Activated CD4-positive, alpha-beta T cell treated with anti-CD3 and anti-CD28 coated beads, Interleukin-2, amount 10 ng/mL, durations not matched to agents 24 days and 14 days (primary cell): ENCODE measurements around the gene UNC50. TPM values are rescaled to one million over a fixed set of nuclear protein-coding genes. Genes with fewer than 3 reads are reported as not detected.
A peak's percentile ranks its signal among the peaks of the same experiment; 100 is the strongest.
"Not testable (repeated sequence)": the region's sequence is repeated elsewhere in the genome, so short reads cannot be mapped to it uniquely, and the experiment has no call there.

Source experiments
- DNase-seq: peaks from one replicate; pipeline ENCODE4 v3.0.0; 2022
- H3K27ac Mint-ChIP-seq: one replicate; pipeline ENCODE4 v1.8.0; 2022; ENCODE audit warnings: mild to moderate bottlenecking, mixed read lengths
- H3K27me3 Mint-ChIP-seq: one replicate; pipeline ENCODE4 v1.8.0; 2022; ENCODE audit warnings: mixed read lengths
- H3K36me3 Mint-ChIP-seq: one replicate; pipeline ENCODE4 v1.8.0; 2022; ENCODE audit warnings: low read depth, mild to moderate bottlenecking, mixed read lengths
- H3K4me1 Mint-ChIP-seq: one replicate; pipeline ENCODE4 v1.8.0; 2021; ENCODE audit warnings: mixed read lengths
- H3K4me3 Mint-ChIP-seq: one replicate; pipeline ENCODE4 v1.8.0; 2022; ENCODE audit warnings: mild to moderate bottlenecking, moderate library complexity, mixed read lengths
- H3K9me3 Mint-ChIP-seq: one replicate; pipeline ENCODE4 v1.8.0; 2021; ENCODE audit warnings: mixed read lengths
- intact Hi-C: fragments of 100-400 bp; cut with micrococcal nuclease; formaldehyde crosslinking; loops from one replicate; pipeline ENCODE4 v1.15.1; 2023
- total RNA-seq: library from RNA; stranded (reverse); gene quantifications from 2 replicates; pipeline ENCODE4 v1.2.3, GENCODE V29; 2022

The UNC50 gene
- total RNA-seq, 1 donor from 2014 or later = 39.0 TPM

GRCh38 chr2:98649135-98649991 lies 41.0 kb downstream of the UNC50 start:
- no peak overlapping the region for H3K4me3 Mint-ChIP-seq

GRCh38 chr2:98649992-98650375 lies 41.6 kb downstream of the UNC50 start:
- DNase-seq = no peak
- H3K4me3 Mint-ChIP-seq = no peak overlapping the region
- peak overlapping the region; percentile 45 for H3K27ac Mint-ChIP-seq
- H3K36me3 Mint-ChIP-seq = peaks cover 59% of the 10 kb centered on the region
- intact Hi-C loops = loop anchor here (1.0 to 2.0 kb wide), 4 partner anchors 13 to 416 kb away; no protein-coding TSS in a partner anchor
- H3K4me1 Mint-ChIP-seq = peaks cover 52% of the 10 kb centered on the region
- no peaks in the 10 kb centered on the region for H3K27me3 Mint-ChIP-seq
- peaks cover 6% of the 10 kb centered on the region for H3K9me3 Mint-ChIP-seq

More at GRCh38 chr2:98649135-98649991, 41.0 kb downstream of the UNC50 start:
- Mint-ChIP-seq H3K4me1 (peaks cover 47% of the 10 kb centered on the region), H3K9me3 (peaks cover 6% of the 10 kb centered on the region), H3K36me3 (peaks cover 58% of the 10 kb centered on the region), H3K27me3 (no peaks in the 10 kb centered on the region), H3K27ac (peak overlapping the region; percentile 48)
- DNase-seq = peak; percentile 94
- intact Hi-C loops = loop anchor here (1.0 to 2.0 kb wide), 4 partner anchors 12 to 417 kb away; no protein-coding TSS in a partner anchor

GRCh38 chr2:98650998-98651397 lies 42.6 kb downstream of the UNC50 start:
- Mint-ChIP-seq H3K36me3 (peaks cover 58% of the 10 kb centered on the region), H3K4me3 (no peak overlapping the region), H3K27me3 (no peaks in the 10 kb centered on the region), H3K9me3 (peaks cover 6% of the 10 kb centered on the region), H3K4me1 (peaks cover 60% of the 10 kb centered on the region), H3K27ac (no peak overlapping the region)
- no peak for DNase-seq
- intact Hi-C loops = no loop called here

- DNase-seq = peak; percentile 72
- peaks cover 5% of the 10 kb centered on the region for H3K9me3 Mint-ChIP-seq
- H3K4me1 Mint-ChIP-seq = peaks cover 71% of the 10 kb centered on the region
- no peaks in the 10 kb centered on the region for H3K27me3 Mint-ChIP-seq
- intact Hi-C loops = no loop called here
- H3K4me3 Mint-ChIP-seq = peak overlapping the region; percentile 36
- peak overlapping the region; percentile 43 for H3K27ac Mint-ChIP-seq
- H3K36me3 Mint-ChIP-seq = peaks cover 46% of the 10 kb centered on the region
These were observed 46.5 kb downstream of the UNC50 start for GRCh38 chr2:98654699-98655495.

- intact Hi-C loops = no loop called here
- Mint-ChIP-seq H3K36me3 (peaks cover 43% of the 10 kb centered on the region), H3K27ac (peak overlapping the region; percentile 83), H3K4me1 (peaks cover 70% of the 10 kb centered on the region), H3K27me3 (no peaks in the 10 kb centered on the region), H3K9me3 (peaks cover 4% of the 10 kb centered on the region), H3K4me3 (peak overlapping the region; percentile 61)
- DNase-seq = peak; percentile 79
These were observed 48.4 kb downstream of the UNC50 start for GRCh38 chr2:98656800-98657199.

- intact Hi-C loops = loop anchor here (1.0 to 2.0 kb wide), 2 partner anchors 70 to 678 kb away; partner anchors contain the start of genes EIF5B and TXNDC9
- peak; percentile 77 for DNase-seq
- Mint-ChIP-seq H3K4me3 (peak overlapping the region; percentile 82), H3K36me3 (peaks cover 32% of the 10 kb centered on the region), H3K9me3 (peaks cover 4% of the 10 kb centered on the region), H3K4me1 (peaks cover 65% of the 10 kb centered on the region), H3K27ac (peak overlapping the region; percentile 95), H3K27me3 (no peaks in the 10 kb centered on the region)
These were observed 50.6 kb downstream of the UNC50 start for GRCh38 chr2:98658816-98659490.

GRCh38 chr2:98659491-98659840 lies 51.1 kb downstream of the UNC50 start:
- peak overlapping the region; percentile 95 for H3K27ac Mint-ChIP-seq
- not testable (repeated sequence) for H3K27me3 Mint-ChIP-seq, DNase-seq, H3K9me3 Mint-ChIP-seq
- intact Hi-C loops = loop anchor here (1.0 to 2.0 kb wide), 2 partner anchors 70 to 677 kb away; partner anchors contain the start of genes EIF5B and TXNDC9
- peaks cover 64% of the 10 kb centered on the region for H3K4me1 Mint-ChIP-seq
- H3K36me3 Mint-ChIP-seq = peaks cover 29% of the 10 kb centered on the region
- H3K4me3 Mint-ChIP-seq = peak overlapping the region; percentile 82

- H3K4me1 Mint-ChIP-seq = peaks cover 60% of the 10 kb centered on the region
- peaks cover 56% of the 10 kb centered on the region for H3K36me3 Mint-ChIP-seq
- H3K4me3 Mint-ChIP-seq = peak overlapping the region; percentile 97
- intact Hi-C loops = loop anchor here (1.0 to 10.0 kb wide), 4 partner anchors 29 to 491 kb away; partner anchors contain the start of genes LIPT1 and TSGA10
- no peaks in the 10 kb centered on the region for H3K27me3 Mint-ChIP-seq
- peaks cover 21% of the 10 kb centered on the region for H3K9me3 Mint-ChIP-seq
- H3K27ac Mint-ChIP-seq = peak overlapping the region; percentile 100
- peak; percentile 80 for DNase-seq
These were observed 55.2 kb downstream of the UNC50 start for GRCh38 chr2:98663511-98664090.

- intact Hi-C loops = loop anchor here (10.0 kb wide), 1 partner anchor 490 kb away; the partner anchor contains the start of genes LIPT1 and TSGA10
- Mint-ChIP-seq H3K36me3 (peaks cover 62% of the 10 kb centered on the region), H3K4me1 (peaks cover 59% of the 10 kb centered on the region), H3K9me3 (peaks cover 21% of the 10 kb centered on the region), H3K4me3 (peak overlapping the region; percentile 39), H3K27ac (peak overlapping the region; percentile 100), H3K27me3 (no peaks in the 10 kb centered on the region)
- DNase-seq = peak; percentile 88
These were observed 55.9 kb downstream of the UNC50 start for GRCh38 chr2:98664323-98664722.

- Mint-ChIP-seq H3K27me3 (no peaks in the 10 kb centered on the region), H3K4me1 (peaks cover 52% of the 10 kb centered on the region), H3K27ac (peak overlapping the region; percentile 75), H3K4me3 (peak overlapping the region; percentile 19), H3K9me3 (peaks cover 20% of the 10 kb centered on the region), H3K36me3 (peaks cover 67% of the 10 kb centered on the region)
- intact Hi-C loops = loop anchor here (10.0 kb wide), 1 partner anchor 489 kb away; the partner anchor contains the start of genes LIPT1 and TSGA10
- DNase-seq = no peak
These were observed 57.3 kb downstream of the UNC50 start for GRCh38 chr2:98665677-98666076.
